ENCODE data around the gene CAPN13.

GRCh38 chr2:30747206-30747605 is 60.0 kb downstream of the CAPN13 start:
- TF ChIP-seq, protein P1, sequence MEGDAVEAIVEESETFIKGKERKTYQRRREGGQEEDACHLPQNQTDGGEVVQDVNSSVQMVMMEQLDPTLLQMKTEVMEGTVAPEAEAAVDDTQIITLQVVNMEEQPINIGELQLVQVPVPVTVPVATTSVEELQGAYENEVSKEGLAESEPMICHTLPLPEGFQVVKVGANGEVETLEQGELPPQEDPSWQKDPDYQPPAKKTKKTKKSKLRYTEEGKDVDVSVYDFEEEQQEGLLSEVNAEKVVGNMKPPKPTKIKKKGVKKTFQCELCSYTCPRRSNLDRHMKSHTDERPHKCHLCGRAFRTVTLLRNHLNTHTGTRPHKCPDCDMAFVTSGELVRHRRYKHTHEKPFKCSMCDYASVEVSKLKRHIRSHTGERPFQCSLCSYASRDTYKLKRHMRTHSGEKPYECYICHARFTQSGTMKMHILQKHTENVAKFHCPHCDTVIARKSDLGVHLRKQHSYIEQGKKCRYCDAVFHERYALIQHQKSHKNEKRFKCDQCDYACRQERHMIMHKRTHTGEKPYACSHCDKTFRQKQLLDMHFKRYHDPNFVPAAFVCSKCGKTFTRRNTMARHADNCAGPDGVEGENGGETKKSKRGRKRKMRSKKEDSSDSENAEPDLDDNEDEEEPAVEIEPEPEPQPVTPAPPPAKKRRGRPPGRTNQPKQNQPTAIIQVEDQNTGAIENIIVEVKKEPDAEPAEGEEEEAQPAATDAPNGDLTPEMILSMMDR (IDR thresholded peaks at IDR 0.05), result no peak
- no peak for TF ChIP-seq EZH2 (IDR thresholded peaks at IDR 0.05)
